GM10266 (cell line): ENCODE data around the gene CAB39.

Experiments used
- DNase-seq: peaks from one replicate; pipeline ENCODE4 v3.0.0; 2012; ENCODE audit errors: extremely low spot score
- CTCF ChIP-seq: IDR thresholded peaks from 2 replicates; pipeline ENCODE4 v1.5.1; 2012; ENCODE audit warnings: mild to moderate bottlenecking, low read depth; ENCODE audit not compliant: control insufficient read depth, insufficient read depth; ENCODE audit errors: missing control alignments

CAB39 gene

GRCh38 chr2:230809015-230809414 is 96.4 kb downstream of the CAB39 start:
- no peak for TF ChIP-seq CTCF
- DNase-seq, result no peak

- DNase-seq, result no peak
- TF ChIP-seq CTCF, result no peak
Measured at GRCh38 chr2:230809677-230810251, 97.1 kb downstream of the CAB39 start.

GRCh38 chr2:230811508-230811907 is 98.9 kb downstream of the CAB39 start:
- TF ChIP-seq CTCF, result no peak
- DNase-seq, result no peak

GRCh38 chr2:230812033-230812432 is 99.4 kb downstream of the CAB39 start:
- no peak for DNase-seq
- no peak for TF ChIP-seq CTCF

- TF ChIP-seq CTCF, result peak; percentile 41
- DNase-seq, result no peak
Measured at GRCh38 chr2:230814616-230815015, 102.0 kb downstream of the CAB39 start.

GRCh38 chr2:230815088-230815487 is 102.4 kb downstream of the CAB39 start:
- DNase-seq, result no peak
- TF ChIP-seq CTCF, result no peak

- no peak for TF ChIP-seq CTCF
- no peak for DNase-seq
Measured at GRCh38 chr2:230816735-230817134, 104.1 kb downstream of the CAB39 start.
